Stimulated activated CD8-positive, alpha-beta memory T cell treated with anti-CD3 and anti-CD28 coated beads, Interleukin-12 subunit alpha, Interleukin-12 subunit beta, amount 100 ng/mL, for 1 hour (primary cell): Measurements from ENCODE around the gene MRPL55.

Experiments used
- DNase-seq: peaks from one replicate; pipeline ENCODE4 v3.0.0-alpha.2; 2020; ENCODE audit warnings: low read depth

The MRPL55 gene

GRCh38 chr1:228101614-228101993 lies 7.5 kb downstream of the MRPL55 start:
- no peak for DNase-seq

GRCh38 chr1:228100822-228101613 lies 8.1 kb downstream of the MRPL55 start:
- DNase-seq = no peak

GRCh38 chr1:228099331-228099732 lies 9.8 kb downstream of the MRPL55 start:
- no peak for DNase-seq

- no peak for DNase-seq
Measured at GRCh38 chr1:228098323-228098931, 10.7 kb downstream of the MRPL55 start.

GRCh38 chr1:228097333-228098081 lies 11.6 kb downstream of the MRPL55 start:
- DNase-seq = no peak

- DNase-seq = no peak
Measured at GRCh38 chr1:228096416-228097332, 12.4 kb downstream of the MRPL55 start.

- no peak for DNase-seq
Measured at GRCh38 chr1:228095938-228096337, 13.2 kb downstream of the MRPL55 start.

- no peak for DNase-seq
Measured at GRCh38 chr1:228095161-228095560, 13.9 kb downstream of the MRPL55 start.

- no peak for DNase-seq
Measured at GRCh38 chr1:228094432-228095016, 14.6 kb downstream of the MRPL55 start.

- DNase-seq = no peak
Measured at GRCh38 chr1:228093050-228093906, 15.8 kb downstream of the MRPL55 start.

GRCh38 chr1:228092342-228093049 lies 16.6 kb downstream of the MRPL55 start:
- no peak for DNase-seq

- DNase-seq = no peak
Measured at GRCh38 chr1:228091084-228091483, 18.0 kb downstream of the MRPL55 start.

- no peak for DNase-seq
Measured at GRCh38 chr1:228090613-228091081, 18.5 kb downstream of the MRPL55 start.

- DNase-seq = no peak
Measured at GRCh38 chr1:228089519-228090380, 19.3 kb downstream of the MRPL55 start.

- DNase-seq = no peak
Measured at GRCh38 chr1:228088586-228089498, 20.3 kb downstream of the MRPL55 start.

GRCh38 chr1:228087771-228088251 lies 21.3 kb downstream of the MRPL55 start:
- no peak for DNase-seq

GRCh38 chr1:228085287-228085951 lies 23.7 kb downstream of the MRPL55 start:
- DNase-seq = no peak
